Measurements from ENCODE around the gene CHST3. TPM values are rescaled to one million over a fixed set of nuclear protein-coding genes. Genes with fewer than 3 reads are reported as not detected.
"Not testable (repeated sequence)": the region's sequence is repeated elsewhere in the genome, so short reads cannot be mapped to it uniquely, and the experiment has no call there.

Gene CHST3
- total RNA-seq, 1 donor from 2014 or later: 29.6 TPM

DNA sequence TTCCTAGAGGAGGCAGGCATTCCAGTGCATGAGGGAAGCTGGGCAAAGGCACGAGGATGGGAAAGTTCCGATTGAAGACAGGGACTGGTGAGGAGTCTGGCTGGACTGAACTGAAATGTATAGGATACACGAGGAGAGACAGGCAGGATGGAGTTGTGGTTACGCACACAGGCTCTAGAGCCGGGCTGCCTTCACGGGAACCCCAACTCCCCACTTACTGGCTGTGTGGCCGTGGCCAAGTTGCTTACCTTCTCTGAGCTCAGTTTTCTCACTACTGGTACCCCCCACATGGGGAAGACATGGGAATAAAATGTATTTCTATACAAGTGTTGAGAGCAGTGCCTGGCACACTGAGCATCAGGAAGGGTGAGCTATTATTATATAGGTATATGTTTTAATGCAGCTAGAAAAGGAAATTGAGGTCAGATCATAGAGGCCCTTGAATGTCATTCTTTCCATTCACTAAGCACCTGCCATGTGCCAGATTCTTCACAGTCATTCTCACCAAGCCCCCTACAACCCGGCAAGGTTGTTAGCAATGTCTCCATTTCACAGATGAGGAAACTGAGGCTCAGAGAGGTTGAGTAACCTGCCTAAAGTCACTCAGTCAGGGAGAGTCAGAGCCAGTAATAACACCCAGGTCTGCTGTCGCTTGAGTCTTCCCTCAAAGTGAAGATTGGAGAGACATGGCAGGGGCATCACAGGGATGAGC is 9.7 kb downstream of the CHST3 start:
- no peak for DNase-seq

GRCh38 chr10:71974489-71975021 is 10.4 kb downstream of the CHST3 start:
- DNase-seq: peak; percentile 87

GRCh38 chr10:71975087-71975870 is 11.1 kb downstream of the CHST3 start:
- DNase-seq: peak; percentile 97

- DNase-seq: peak; percentile 60
Measured at GRCh38 chr10:71975871-71976725, 11.9 kb downstream of the CHST3 start.

DNA sequence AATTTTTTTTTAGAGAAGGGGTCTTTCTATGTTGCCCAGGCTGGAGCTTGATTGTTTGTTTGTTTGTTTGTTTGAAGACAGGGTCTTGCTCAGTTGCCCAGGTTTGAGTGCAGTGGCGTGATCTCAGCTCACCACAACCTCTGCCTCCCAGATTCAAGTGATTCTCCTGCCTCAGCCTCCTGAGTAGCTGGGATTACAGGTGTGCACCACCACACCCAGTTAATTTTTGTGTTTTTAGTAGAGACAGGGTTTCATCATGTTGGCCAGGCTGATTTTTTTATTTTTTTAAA is 13.4 kb downstream of the CHST3 start:
- not testable (repeated sequence) for DNase-seq

DNA sequence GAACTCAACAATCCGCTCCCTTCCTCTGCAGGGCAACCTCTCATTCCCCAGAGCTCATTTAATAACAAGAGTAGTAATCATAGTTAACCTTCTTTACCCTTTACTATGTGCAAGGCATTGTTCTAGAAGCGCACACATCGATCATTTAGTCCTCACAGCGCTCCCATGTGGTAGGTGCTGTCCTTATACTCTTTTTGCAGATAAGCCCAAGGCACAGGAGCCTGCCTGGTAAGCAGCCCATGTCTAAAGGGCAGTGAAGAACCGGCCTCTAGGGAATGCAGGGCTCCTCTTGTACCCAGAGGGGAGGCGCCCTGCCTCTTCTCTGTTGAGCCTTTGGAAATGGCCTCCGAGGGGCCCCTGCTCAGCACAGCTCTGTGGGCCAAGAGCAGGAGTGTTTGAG is 14.3 kb downstream of the CHST3 start:
- DNase-seq: no peak

- DNase-seq: no peak
Measured at GRCh38 chr10:71978988-71979691, 14.9 kb downstream of the CHST3 start.

- DNase-seq: no peak
Measured at GRCh38 chr10:71979692-71980062, 15.5 kb downstream of the CHST3 start.

DNA sequence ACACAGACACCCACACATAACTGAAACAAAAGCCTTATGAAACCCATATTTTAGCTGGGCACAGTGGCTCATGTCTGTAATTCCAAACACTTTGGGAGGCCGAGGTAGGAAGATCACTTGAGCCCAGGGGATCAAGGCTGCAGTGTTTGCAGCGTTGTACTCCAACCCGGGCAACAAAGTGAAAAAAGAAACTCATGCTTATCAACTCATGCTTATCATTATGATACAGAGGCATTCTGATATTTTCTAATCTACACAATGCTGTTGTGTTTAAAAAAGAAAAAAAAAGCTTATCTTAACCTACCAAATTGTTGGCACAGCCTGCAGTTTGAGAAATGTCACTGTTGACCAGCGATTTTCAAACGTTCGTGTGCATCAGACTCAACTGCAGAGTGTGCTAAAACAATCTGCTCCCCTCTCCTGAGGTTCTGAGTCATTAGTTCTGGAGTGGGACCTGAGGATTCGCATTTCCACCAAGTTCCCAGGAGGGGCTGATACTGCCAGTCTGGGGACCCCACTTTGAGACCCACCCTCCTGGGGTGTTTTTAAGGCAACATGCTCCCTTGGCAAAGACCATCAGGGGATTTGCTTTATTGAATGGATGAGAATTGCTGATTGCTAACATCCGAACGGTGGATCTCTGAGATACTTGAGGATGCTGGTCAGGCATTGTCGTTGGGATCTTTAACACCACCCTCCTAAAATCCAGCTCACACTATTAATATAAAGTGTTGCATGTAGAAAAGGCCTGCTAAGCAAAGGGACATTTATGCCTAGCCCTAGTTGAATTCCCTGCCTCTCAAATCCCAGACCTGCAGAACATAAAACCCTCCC is 16.2 kb downstream of the CHST3 start:
- no peak for DNase-seq

DNA sequence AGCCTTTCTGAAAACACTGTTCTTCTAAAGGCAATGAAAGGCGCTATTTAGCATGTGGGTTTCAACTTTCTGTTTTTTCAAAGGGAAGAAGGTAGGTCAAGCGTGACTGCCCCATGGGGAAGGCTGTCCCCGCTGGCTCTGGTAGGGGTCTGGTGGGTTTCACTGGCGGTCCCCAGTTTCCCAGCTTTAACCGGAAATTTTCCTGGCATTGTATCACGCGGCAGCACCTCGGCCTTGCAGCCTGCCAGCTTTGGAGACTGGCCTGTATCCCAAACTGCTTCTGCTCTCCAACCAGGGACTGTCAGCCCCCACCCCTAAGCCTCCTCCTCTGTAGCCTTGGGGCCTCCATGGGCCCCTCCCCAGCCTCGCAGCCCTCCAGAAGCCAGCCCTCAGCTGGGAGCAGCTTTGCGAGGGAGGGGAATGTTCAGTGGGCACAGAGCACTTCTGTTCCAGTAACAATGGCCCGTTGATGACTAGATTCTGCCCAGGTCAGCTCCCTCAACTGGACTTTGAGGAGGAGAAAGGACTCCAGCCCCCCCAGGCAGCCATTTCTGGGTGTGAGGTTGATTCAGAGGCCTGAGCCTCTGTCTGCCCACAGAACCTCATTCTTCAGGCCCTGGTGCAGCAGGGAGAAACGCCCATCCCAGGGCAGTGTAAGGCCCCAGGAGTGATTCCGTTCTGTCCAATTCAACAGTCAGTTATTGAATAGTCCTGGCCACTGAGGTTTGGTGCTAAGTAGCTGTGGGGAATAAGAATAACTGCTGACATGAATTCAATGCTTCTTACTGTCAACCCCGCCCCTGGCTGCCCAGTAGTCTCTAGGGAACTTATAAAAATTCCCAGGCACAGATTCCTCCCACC is 17.1 kb downstream of the CHST3 start:
- DNase-seq: peak; percentile 79

- DNase-seq: no peak
Measured at GRCh38 chr10:71981876-71982230, 17.7 kb downstream of the CHST3 start.

GRCh38 chr10:71982269-71983178 is 18.3 kb downstream of the CHST3 start:
- DNase-seq: no peak

DNA sequence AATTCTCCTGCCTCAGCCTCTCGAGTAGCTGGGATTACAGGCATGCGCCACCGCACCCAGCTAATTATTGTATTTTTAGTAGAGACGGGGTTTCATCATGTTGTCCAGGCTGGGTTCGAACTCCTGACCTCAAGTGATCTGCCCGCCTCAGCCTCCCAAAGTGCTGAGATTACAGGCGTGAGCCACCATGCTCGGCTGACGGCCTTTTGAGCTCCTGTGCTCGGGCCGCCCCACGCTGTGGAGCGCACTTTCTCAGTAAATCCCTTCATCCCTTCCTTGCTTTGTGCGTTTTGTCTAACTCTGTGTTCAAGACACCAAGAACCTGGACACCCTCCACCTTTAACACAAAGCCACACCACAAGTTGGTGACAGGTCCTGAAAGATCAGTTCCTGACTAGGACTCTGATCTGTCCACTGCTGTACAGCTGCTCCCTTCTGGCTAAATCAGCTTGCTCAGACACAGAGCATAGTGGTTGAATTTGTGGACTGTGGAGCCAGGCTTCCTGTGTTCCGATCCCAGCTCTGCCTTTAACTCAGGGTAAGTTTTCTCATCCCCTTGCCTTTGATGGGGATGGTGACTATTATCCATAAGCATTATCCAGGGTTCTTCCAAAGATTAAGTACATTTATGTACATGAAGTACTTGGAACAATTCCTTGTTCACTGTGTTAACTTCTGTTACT is 20.1 kb downstream of the CHST3 start:
- DNase-seq: no peak

GRCh38 chr10:71984809-71985388 is 20.7 kb downstream of the CHST3 start:
- no peak for DNase-seq

DNA sequence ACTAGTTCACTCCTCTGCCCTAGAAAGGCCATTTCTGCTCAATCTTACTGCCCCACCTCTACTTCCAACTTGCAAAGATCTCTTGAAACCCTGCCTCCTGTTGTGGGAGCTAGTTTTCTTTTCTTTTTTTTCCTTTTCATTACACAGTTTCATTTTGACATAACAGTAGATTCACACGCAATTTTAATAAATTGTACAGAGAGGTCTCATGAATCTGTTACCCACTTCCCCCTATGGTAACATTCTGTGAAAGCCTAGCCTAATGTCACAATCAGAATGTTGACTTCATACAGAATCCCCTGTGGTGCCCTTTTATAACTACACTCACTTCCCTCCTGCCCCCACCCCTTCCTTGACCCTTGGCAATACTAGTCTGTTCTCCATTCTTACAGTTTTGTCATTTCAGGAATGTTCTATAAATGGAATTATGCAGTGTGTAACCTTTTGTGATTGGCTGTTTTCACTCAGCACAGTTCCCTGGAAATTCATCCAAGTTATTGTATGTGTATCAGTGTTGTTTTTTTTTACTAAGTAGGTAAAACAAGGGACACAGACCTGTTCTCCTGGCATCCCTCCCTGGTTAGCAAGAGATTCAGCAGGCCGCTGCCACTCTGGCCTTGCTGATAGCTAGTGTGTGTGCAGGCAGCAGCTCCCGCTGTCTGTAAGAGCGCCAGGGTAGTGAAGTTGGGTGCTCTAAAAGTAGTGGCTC is 21.5 kb downstream of the CHST3 start:
- DNase-seq: no peak

DNA sequence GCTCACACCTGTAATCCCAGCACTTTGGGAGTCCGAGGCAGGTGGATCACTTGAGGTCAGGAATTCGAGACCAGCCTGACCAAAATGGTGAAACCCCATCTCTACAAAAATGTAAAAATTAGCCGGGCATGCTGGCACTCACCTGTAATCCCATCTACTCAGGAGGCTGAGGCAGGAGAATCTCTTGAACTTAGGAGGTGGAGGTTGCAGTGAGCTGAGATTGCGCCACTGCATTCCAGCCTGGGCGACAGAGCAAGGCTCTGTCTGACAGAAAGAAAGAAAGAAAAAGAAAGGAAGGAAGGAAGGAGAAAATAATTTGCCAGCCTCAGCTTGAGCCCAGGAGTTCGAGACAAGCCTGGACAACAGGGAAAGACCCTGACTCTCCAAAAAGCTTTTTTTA is 24.7 kb downstream of the CHST3 start:
- DNase-seq: not testable (repeated sequence)

DNA sequence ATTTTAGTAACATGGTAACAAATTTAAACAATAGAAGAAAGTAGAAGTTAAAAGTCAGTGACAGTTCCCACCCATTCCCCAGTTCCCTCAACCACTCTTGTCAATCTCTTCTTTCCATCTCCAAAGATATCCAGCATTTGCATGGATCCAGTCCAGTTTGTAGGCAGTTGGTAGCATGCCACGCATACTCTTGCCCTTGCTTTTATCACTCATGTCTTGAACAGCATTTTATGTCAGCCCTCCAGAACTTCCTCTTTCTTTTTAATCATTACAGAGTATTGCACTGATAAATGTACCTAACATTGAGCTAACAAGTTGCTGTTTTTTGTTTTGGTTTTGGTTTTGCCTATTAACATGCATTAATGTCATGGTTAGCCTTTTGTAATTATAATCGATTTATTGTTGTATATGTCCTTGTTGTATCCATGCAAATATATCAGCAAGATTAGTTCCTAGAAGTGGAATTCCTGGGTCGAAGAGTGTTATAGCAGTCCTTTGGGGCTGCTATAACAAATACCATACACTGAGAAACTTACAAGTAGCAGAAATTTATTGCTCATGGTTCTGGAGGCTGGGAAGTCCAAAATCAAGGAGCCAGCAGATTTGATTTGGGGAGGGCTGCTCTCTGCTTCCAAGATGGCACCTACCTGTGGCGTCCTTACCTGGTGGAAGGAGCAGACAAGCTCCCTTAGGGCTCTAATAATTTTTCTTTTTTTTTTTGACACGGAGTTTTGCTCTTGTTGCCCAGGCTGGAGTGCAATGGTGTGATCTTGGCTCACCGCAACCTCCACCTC is 25.7 kb downstream of the CHST3 start:
- DNase-seq: no peak
